Activated CD4-positive, alpha-beta T cell treated with anti-CD3 and anti-CD28 coated beads, Interleukin-2, amount 50 U/mL, for 48 hours (primary cell): ENCODE data around the gene PADI4.

Experiments used
- DNase-seq, 2 experiments: peaks; one replicate each; pipeline ENCODE4 v3.0.0-alpha.2; 2020

The PADI4 gene, protein sequence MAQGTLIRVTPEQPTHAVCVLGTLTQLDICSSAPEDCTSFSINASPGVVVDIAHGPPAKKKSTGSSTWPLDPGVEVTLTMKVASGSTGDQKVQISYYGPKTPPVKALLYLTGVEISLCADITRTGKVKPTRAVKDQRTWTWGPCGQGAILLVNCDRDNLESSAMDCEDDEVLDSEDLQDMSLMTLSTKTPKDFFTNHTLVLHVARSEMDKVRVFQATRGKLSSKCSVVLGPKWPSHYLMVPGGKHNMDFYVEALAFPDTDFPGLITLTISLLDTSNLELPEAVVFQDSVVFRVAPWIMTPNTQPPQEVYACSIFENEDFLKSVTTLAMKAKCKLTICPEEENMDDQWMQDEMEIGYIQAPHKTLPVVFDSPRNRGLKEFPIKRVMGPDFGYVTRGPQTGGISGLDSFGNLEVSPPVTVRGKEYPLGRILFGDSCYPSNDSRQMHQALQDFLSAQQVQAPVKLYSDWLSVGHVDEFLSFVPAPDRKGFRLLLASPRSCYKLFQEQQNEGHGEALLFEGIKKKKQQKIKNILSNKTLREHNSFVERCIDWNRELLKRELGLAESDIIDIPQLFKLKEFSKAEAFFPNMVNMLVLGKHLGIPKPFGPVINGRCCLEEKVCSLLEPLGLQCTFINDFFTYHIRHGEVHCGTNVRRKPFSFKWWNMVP

DNA sequence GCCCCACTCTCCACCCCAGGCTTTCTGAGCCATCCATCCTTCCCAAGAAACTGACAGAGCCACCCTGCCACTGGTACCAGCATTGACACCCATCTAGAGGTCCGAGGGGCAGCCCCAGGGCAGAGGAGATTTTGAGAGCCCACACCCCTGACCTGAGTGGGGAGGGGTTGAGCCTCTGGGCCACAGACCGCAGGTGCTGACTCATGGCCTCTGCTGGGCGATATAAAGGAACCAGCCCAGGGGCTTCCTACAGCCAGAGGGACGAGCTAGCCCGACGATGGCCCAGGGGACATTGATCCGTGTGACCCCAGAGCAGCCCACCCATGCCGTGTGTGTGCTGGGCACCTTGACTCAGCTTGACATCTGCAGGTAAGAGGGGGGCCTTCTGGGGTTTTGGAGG is at the start of gene PADI4:
TSS of gene PADI4 (plus strand) at position 252 of the 400 bp plus-strand sequence. CDS start at position 278, 26 bp downstream.
- DNase-seq = no peak

DNA sequence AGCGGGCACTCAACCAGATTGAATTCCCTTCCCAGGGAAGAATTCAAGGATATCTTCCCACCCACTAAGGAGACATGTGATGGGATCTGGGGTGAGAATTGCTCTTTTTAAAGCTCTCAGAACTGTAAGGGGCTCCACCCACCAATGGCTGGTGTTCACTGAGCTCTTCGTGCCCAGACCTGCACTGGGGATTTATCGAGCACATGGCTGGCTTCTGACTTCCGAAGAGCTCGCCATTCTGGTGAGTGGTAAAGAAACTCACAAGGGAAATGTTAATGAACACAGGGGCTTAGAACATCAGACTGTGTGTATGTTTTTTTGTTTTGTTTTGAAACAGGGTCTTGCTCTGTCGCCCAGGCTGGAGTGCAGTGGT is 49.3 kb upstream of the PADI4 start:
- no peak for DNase-seq

DNA sequence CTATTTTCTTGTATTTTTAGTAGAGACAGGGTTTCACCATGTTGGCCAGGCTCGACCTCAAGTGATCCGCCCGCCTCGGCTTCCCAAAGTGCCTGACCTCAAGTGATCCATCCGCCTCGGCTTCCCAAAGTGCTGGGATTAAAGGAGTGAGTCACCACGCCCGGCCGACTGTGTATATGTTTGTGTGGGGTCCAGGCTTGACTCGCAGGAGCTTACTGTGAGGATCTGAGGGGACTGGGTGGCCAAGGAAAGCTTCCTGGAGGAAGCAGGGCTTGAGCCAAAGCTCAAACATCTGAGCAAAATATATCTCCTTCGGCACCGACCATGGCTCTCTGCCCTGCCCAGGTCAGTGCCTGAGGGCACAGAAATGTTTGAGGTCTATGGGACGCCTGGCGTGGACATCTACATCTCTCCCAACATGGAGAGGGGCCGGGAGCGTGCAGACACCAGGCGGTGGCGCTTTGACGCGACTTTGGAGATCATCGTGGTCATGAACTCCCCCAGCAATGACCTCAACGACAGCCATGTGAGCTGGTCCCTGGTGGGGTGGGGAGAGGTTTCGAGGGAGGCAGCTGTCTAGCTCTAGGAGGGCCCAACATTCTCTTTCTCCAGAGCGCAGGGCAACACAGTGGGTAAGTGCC is 48.6 kb upstream of the PADI4 start:
- no peak for DNase-seq

GRCh38 chr1:17260264-17260663 is 47.7 kb upstream of the PADI4 start:
- DNase-seq = no peak

GRCh38 chr1:17260738-17261137 is 47.3 kb upstream of the PADI4 start:
- DNase-seq = no peak

- DNase-seq = no peak
Measured at GRCh38 chr1:17263936-17264335, 44.1 kb upstream of the PADI4 start.

DNA sequence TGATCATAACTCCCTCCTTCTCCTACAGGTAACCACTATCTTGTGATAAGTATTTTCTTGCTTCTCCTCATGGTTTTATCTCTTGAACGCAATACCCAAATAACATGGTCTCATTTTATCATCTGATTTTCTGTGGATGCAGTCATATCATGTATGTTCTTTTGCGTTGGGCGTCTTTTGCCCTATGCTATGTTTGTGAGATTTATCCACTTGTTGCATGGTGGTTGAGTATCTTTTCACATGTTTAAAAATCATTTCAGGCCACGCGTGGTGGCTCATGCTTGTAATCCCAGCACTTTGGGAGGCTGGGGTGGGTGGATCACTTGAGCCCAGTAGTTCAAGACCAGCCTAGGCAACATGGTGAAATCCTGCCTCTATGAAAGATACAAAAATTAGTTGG is 43.5 kb upstream of the PADI4 start:
- DNase-seq = no peak

- DNase-seq = no peak
Measured at GRCh38 chr1:17265162-17265561, 42.8 kb upstream of the PADI4 start.

DNA sequence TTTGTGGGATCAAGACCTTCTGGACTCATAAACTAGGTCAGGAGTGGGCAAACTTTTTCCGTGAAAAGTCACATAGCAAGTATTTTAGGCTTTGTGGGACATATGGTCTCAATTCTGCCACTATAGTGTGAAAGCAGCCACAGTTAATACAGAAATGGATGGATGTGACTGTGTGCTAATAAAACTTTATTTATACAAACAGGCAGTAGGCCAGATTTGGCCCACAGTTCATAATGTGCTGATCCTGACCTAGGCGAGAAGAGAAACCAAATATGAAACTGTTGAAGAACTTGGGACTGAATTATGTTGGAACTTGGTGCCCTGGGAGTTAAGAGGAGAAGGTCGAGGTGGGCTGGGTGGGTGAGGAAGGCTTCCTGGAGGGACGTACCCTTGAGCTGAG is 42.0 kb upstream of the PADI4 start:
- DNase-seq = no peak

GRCh38 chr1:17270891-17271765 is 36.9 kb upstream of the PADI4 start:
- no peak for DNase-seq

GRCh38 chr1:17272066-17272465 is 35.9 kb upstream of the PADI4 start:
- no peak for DNase-seq

DNA sequence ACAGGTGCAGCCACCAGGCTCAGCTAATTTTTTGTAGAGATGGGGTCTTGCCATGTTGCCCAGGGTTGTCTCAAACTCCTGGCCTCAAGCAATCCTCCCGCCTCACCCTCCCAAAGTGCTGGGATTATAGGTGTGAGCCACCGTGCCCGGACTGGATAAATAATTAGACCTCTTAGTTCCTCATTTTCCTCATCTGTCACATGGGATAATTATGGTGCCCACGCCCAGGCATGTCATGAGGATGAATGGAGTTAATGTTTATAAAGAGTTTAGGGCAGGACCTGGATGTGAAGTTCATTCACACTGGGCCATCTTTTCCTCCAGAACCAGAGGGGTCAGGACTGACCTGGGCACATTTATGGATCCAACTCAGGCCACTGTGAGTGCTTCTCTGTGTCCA is 35.4 kb upstream of the PADI4 start:
- DNase-seq = no peak

GRCh38 chr1:17273096-17273495 is 34.9 kb upstream of the PADI4 start:
- DNase-seq = no peak

DNA sequence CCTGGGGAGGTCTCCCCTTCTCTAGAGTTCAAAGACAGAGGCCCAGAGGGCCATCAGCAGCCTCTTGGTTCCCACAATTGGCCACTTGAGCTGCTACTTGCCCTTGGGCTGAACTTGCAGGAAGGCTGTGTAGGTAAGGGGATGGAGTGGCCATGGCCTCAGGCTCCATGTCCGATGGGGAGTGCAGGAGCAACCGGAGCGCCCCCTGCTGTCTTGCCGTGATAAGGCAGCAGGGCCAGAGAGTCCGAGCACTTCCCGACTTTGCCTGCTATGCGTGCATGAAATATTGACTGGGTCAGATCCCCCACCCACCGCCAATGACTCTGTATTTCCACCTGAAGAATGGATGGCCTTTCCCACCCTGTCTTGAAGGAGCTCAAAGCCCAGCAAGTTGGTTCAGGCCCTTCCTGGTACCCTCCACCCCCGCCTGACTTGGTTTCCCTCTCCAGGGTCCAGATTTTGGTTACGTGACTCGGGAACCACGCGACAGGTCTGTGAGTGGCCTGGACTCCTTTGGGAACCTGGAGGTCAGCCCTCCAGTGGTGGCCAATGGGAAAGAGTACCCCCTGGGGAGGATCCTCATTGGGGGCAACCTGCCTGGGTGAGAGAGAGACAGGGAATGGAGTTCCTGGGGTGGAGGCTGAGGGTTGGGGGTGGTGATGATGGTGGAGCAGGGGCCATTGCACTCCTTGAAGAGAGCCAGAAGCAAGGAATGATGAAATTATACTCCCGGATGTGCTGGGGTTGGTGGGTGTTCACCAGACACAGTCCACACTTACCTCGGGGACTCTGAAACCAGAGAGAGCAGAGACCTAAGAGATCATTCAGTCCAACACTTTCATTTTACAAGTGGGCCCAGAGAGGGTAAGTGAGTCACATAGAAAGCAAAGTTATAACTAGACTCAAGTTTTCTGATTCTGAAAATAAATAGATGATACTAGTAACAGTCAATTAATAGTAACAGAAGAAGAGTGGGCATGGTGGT is 33.5 kb upstream of the PADI4 start:
- peak; percentile 59 for DNase-seq

DNA sequence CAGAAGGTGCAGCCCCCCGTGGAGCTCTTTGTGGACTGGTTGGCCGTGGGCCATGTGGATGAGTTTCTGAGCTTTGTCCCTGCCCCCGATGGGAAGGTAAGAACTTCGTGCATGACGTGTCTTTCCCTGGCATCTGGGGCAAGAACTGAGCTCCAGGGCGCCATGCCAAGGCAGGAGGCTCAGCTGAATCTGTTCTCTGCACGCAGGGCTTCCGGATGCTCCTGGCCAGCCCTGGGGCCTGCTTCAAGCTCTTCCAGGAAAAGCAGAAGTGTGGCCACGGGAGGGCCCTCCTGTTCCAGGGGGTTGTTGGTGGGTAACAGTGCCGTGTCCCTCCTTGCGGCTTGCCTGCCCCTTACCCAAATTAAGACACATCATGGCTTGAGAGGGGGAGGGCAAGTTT is 31.4 kb upstream of the PADI4 start:
- DNase-seq = no peak

- no peak for DNase-seq
Measured at GRCh38 chr1:17277511-17278159, 30.4 kb upstream of the PADI4 start.

GRCh38 chr1:17278996-17279830 is 28.8 kb upstream of the PADI4 start:
- DNase-seq = no peak

- DNase-seq = no peak
Measured at GRCh38 chr1:17280436-17280835, 27.6 kb upstream of the PADI4 start.

DNA sequence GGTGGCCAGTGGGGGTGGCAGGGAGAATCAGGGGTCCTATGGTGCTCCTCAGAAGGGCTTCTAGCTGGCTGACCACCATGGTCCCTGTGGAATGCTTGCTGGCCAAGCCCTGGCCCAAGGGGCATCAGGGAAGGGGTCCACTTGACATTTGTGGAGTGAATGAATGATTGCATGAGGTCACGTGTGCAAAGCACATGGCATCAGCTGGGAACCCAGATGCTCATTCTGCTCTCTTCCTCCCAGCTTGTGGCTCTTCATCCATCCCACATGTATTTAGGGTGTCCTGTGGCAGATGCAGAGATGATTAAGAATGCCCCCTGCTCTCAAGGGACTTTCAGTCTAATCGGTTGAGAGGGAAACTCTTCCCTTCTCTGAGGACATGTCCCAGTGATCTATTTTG is 27.1 kb upstream of the PADI4 start:
- DNase-seq = no peak

DNA sequence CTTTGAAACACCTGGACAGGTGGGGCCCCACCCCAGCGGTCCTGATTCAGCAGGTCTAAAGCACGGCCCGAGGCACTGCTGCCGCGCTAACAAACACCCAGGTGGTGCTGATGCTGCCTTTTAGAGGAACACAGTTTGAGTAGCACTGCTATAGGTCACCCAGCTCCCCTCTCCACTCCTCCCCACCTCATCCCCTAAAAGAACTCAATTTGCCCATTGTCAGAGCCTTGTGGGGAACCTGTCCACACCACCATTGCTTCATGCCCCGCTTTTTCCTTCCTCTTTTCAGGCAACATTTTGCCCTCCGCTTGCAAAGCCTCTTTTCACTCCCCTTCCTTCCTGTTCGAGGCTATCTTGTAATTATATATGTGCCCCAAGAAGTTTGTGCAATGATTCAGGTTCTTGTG is 26.2 kb upstream of the PADI4 start:
- DNase-seq = no peak
